ENCODE data around the gene DENND11.

Gene DENND11

GRCh38 chr7:141700296-141700847 is 1.6 kb downstream of the DENND11 start:
- TF ChIP-seq, protein P1, sequence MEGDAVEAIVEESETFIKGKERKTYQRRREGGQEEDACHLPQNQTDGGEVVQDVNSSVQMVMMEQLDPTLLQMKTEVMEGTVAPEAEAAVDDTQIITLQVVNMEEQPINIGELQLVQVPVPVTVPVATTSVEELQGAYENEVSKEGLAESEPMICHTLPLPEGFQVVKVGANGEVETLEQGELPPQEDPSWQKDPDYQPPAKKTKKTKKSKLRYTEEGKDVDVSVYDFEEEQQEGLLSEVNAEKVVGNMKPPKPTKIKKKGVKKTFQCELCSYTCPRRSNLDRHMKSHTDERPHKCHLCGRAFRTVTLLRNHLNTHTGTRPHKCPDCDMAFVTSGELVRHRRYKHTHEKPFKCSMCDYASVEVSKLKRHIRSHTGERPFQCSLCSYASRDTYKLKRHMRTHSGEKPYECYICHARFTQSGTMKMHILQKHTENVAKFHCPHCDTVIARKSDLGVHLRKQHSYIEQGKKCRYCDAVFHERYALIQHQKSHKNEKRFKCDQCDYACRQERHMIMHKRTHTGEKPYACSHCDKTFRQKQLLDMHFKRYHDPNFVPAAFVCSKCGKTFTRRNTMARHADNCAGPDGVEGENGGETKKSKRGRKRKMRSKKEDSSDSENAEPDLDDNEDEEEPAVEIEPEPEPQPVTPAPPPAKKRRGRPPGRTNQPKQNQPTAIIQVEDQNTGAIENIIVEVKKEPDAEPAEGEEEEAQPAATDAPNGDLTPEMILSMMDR (IDR thresholded peaks at IDR 0.05; ENCODE audit: low read depth, low read length) = no peak
- no peak for DNase-seq (ENCODE audit: extremely low read depth, low read depth)

DNA sequence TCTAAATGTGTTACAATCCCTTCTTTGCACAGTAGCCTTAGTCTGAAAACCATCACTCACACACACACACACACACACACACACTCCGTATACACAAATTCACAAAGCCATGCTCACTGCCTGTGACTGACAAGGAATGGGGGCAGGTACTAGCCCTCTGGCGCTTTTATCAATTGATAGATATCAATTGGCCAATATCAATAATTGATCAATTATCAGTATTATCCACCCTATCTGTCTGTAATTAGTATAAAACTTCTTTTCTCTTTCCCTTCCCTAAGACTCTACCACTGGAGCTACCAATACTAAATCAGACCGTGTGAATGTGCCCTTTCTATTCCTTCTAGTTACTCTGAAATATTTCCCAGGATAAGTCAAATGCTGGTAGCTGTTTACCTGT is 2.1 kb downstream of the DENND11 start:
- TF ChIP-seq, protein P1 (IDR thresholded peaks at IDR 0.05; ENCODE audit: low read depth, low read length) = no peak
- DNase-seq (ENCODE audit: extremely low read depth, low read depth) = no peak

GRCh38 chr7:141698247-141699015 is 3.5 kb downstream of the DENND11 start:
- TF ChIP-seq, protein P1 (IDR thresholded peaks at IDR 0.05; ENCODE audit: low read depth, low read length) = no peak
- DNase-seq (ENCODE audit: extremely low read depth, low read depth) = no peak

- no peak for DNase-seq (ENCODE audit: extremely low read depth, low read depth)
- TF ChIP-seq, protein P1 (IDR thresholded peaks at IDR 0.05; ENCODE audit: low read depth, low read length) = no peak
Measured at GRCh38 chr7:141697211-141697871, 4.6 kb downstream of the DENND11 start.

DNA sequence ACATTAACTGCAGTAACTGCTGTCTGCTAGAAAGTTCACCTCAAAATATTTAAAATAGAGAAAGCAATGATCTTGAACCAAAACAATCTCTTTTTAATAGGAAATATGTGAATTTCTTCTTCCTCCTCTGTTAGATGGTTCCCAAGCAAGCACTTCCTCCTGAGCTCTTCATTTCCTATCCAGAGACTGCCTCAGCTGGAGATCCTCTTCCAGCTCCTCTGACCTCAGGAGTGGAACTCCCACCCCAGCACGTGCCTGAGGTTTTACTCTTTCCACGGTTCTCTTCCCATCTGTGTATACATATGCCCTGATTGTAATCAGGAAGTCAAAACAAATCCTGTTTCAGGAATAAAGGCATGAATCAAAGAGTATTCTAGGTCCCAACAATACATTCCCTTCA is 5.6 kb downstream of the DENND11 start:
- TF ChIP-seq, protein P1 (IDR thresholded peaks at IDR 0.05; ENCODE audit: low read depth, low read length) = no peak
- no peak for DNase-seq (ENCODE audit: extremely low read depth, low read depth)

GRCh38 chr7:141695803-141696289 is 6.1 kb downstream of the DENND11 start:
- DNase-seq (ENCODE audit: extremely low read depth, low read depth) = no peak
- TF ChIP-seq, protein P1 (IDR thresholded peaks at IDR 0.05; ENCODE audit: low read depth, low read length) = no peak

DNA sequence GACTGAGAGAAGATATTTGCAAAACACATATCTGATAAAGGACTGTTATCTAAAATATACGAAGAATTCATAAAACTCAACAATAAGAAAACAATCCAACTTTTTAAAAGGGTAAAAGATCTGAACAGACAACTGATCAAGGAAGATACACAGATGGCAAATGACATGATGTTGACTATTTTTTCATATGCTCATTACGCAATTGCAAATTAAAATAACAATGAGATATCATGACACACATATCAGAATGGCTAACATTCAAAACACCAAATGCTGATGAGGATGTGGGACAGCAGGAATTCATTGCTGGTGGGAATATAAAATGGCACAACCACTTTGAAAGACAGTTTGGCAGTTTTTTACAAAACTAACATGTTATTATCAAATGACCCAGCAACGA is 8.9 kb downstream of the DENND11 start:
- TF ChIP-seq, protein P1 (IDR thresholded peaks at IDR 0.05; ENCODE audit: low read depth, low read length) = no peak
- no peak for DNase-seq (ENCODE audit: extremely low read depth, low read depth)

Measured in AG09319 (cell line).